Erythroblast (primary cell): Measurements from ENCODE around the gene RNF167.

Experiments
- GATA1 ChIP-seq: IDR thresholded peaks from 2 replicates; pipeline ENCODE4 v1.6.1; 2011; ENCODE audit warnings: low read depth, mild to moderate bottlenecking, control low read depth, low read length, moderate library complexity
- POLR2A ChIP-seq: IDR thresholded peaks from 2 replicates; pipeline ENCODE4 v1.6.1; 2011; ENCODE audit warnings: mild to moderate bottlenecking, low read length

DNA sequence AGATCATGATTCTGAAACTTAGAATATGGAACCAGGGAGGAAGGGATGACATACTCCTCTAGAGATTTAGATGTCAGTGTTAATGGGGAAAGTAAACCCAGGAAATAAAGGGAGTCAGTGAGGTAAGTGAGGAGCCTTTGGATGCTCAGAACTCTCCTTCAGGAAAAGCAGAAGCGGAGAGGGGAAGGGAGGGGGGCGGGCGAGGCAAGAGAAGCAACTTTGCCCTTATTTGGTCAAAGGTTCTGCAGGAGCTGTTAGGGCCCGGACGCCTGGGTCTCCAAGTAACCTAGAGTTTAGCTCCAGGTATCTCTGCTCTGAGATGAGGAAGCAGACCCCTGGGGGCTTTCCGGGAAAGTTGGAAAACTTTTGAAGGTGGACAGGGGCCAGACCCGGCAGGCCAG is 6.9 kb downstream of the RNF167 start:
- TF ChIP-seq POLR2A, result no peak
- no peak for TF ChIP-seq GATA1
